GM06990 (cell line): ENCODE data around the gene HOATZ.

Source experiments
- DNase-seq: peaks from one replicate; pipeline ENCODE4 v3.0.0-alpha.2; 2011; ENCODE audit not compliant: insufficient read length; ENCODE audit errors: extremely low read depth
- H3K27me3 ChIP-seq: replicated peaks from 2 replicates; pipeline ENCODE4 v1.6.0; 2011; ENCODE audit warnings: low read length; ENCODE audit not compliant: control insufficient read depth, insufficient read depth
- H3K36me3 ChIP-seq: 2 replicates; pipeline ENCODE4 v1.5.1; 2011; ENCODE audit warnings: low read length; ENCODE audit not compliant: control insufficient read depth, insufficient read depth
- H3K4me3 ChIP-seq: replicated peaks from 2 replicates; pipeline ENCODE4 v1.5.1; 2011; ENCODE audit warnings: low read depth, mild to moderate bottlenecking, control low read depth, low read length
- CTCF ChIP-seq: IDR thresholded peaks from 2 replicates; pipeline ENCODE4 v1.5.1; 2011; ENCODE audit warnings: low read length, control low read depth, mild to moderate bottlenecking, inconsistent platforms; ENCODE audit not compliant: insufficient read depth, poor library complexity, severe bottlenecking

Gene HOATZ

GRCh38 chr11:111532365-111532709 lies 17.8 kb downstream of the HOATZ start:
- DNase-seq = no peak
- TF ChIP-seq CTCF = no peak
- no peaks in the 10 kb centered on the region for H3K27me3 ChIP-seq
- no peak overlapping the region for H3K4me3 ChIP-seq
- H3K36me3 ChIP-seq = no peaks in the 10 kb centered on the region

DNA sequence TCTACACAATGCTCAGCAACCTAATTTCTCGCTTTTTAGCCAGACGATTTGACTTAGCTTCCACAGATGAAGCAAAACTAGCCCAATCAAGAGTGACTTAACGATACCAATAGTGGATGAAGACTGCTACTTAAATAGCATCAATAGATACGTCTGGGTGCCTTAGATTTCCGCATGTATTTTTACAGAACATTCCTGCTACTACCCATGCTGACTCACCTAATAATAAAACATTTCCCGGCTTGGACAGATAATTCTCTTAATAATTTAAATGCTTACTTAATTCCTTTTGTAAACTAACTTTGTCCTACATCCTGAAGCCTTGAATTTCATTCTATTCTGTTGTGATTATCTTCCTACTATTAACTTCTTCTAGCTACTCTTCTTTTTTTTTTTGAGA lies 20.7 kb downstream of the HOATZ start:
- no peaks in the 10 kb centered on the region for H3K36me3 ChIP-seq
- no peak overlapping the region for H3K4me3 ChIP-seq
- H3K27me3 ChIP-seq = no peaks in the 10 kb centered on the region; the same call in 1 of the 2 replicates
- TF ChIP-seq CTCF = no peak
- no peak for DNase-seq

GRCh38 chr11:111537336-111537860 lies 22.8 kb downstream of the HOATZ start:
- TF ChIP-seq CTCF = no peak
- Histone ChIP-seq H3K36me3 (no peaks in the 10 kb centered on the region), H3K27me3 (peaks cover 2% of the 10 kb centered on the region), H3K4me3 (no peak overlapping the region)
- no peak for DNase-seq

DNA sequence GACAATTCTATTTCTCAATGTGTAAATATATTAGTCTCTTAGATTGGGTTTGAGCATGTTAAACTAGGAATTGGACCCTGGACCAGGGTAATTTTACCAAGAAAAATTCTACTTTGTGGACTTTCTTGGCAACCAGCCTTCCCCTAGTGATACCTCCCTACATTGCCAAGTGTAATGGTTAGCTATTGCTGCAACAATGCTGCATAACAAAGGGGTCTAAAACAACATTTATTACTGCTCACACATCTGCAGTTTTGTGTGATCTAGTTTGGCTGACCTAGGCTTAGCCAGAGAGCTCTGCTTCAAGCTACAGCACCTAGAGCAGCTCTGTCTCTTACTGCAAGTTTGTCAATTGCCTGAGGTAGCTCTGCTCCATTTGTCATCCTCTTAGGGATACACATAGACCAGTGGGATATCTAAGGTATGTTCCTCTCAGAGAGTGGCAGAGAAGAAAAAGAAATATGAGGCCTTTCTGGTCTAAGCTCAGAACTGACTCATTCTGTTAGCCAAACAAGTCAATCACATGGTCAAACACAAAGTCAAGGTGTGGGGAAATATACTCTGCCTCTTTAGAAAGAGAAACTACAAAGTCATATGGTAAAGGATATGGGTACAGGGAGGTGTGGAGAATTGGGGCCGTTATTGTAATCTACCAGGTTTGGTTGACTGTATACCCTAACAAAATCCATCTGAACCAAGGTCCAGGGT lies 24.0 kb downstream of the HOATZ start:
- H3K36me3 ChIP-seq = no peaks in the 10 kb centered on the region
- no peak overlapping the region for H3K4me3 ChIP-seq
- H3K27me3 ChIP-seq = peaks cover 2% of the 10 kb centered on the region
- no peak for DNase-seq
- TF ChIP-seq CTCF = no peak

DNA sequence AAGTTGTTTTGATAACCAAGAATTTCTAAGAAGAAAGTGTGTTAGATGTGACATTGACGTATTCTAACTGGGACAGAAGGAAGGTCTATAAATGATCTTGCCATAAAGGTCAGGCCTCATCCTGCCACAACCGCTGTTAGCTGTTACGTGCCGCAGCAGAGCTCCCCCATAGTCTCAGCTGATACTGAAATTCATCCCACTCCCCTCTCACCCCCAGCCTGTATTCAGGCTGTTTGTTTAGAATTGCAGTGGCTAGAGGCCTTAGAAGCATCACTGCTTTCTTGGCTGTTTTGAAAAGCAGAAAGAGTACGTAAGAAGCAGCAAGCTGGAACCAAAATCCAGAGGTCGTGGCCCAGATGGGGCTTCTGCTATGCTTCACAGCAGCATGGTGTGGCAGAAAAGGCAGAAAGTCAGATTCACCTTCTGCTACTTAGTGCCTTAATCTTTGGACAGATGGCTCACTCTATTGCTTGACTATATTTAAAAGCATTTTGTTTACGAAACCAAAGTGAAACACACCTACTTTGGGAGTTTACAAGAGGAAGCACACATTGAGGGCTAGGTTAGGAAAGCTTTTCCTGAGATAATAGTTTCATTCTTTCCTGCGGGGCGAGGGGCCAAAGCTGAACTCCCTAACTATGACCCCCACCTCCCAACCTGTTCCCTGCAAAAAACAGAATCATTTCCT lies 25.0 kb downstream of the HOATZ start:
- Histone ChIP-seq H3K27me3 (peaks cover 2% of the 10 kb centered on the region), H3K36me3 (no peaks in the 10 kb centered on the region), H3K4me3 (no peak overlapping the region)
- no peak for TF ChIP-seq CTCF
- no peak for DNase-seq
